Ecto neural progenitor cell (in vitro differentiated cells): ENCODE data around the gene GRPEL2.
"Not testable (repeated sequence)": the region's sequence is repeated elsewhere in the genome, so short reads cannot be mapped to it uniquely, and the experiment has no call there.

Experiments used
- DNase-seq: peaks from one replicate; pipeline ENCODE4 v3.0.0-alpha.2; 2018; ENCODE audit warnings: low spot score

The GRPEL2 gene

GRCh38 chr5:149376711-149377447 is 31.6 kb downstream of the GRPEL2 start:
- no peak for DNase-seq

GRCh38 chr5:149378241-149378820 is 33.0 kb downstream of the GRPEL2 start:
- no peak for DNase-seq

- DNase-seq = no peak
Measured at GRCh38 chr5:149379177-149379761, 34.0 kb downstream of the GRPEL2 start, which contains the start of gene IL17B. Gene IL17B, minus strand, starts transcription at chr5:149379292. Its CDS starts 67 bp downstream, at chr5:149379225.

GRCh38 chr5:149379818-149380374 is 34.6 kb downstream of the GRPEL2 start:
- DNase-seq = no peak

- DNase-seq = no peak
Measured at GRCh38 chr5:149380466-149381121, 35.3 kb downstream of the GRPEL2 start.

GRCh38 chr5:149381261-149381985 is 36.1 kb downstream of the GRPEL2 start:
- no peak for DNase-seq

GRCh38 chr5:149381986-149382338 is 36.7 kb downstream of the GRPEL2 start:
- peak; percentile 93 for DNase-seq

- DNase-seq = no peak
Measured at GRCh38 chr5:149382517-149383220, 37.4 kb downstream of the GRPEL2 start.

- DNase-seq = no peak
Measured at GRCh38 chr5:149383399-149383798, 38.1 kb downstream of the GRPEL2 start.

- DNase-seq = no peak
Measured at GRCh38 chr5:149386166-149386565, 40.9 kb downstream of the GRPEL2 start.

GRCh38 chr5:149387081-149387631 is 41.9 kb downstream of the GRPEL2 start:
- DNase-seq = no peak

- no peak for DNase-seq
Measured at GRCh38 chr5:149387982-149388381, 42.7 kb downstream of the GRPEL2 start.

GRCh38 chr5:149388498-149389190 is 43.3 kb downstream of the GRPEL2 start:
- no peak for DNase-seq

GRCh38 chr5:149389552-149390495 is 44.5 kb downstream of the GRPEL2 start:
- no peak for DNase-seq

- DNase-seq = not testable (repeated sequence)
Measured at GRCh38 chr5:149391076-149391475, 45.8 kb downstream of the GRPEL2 start.

- DNase-seq = no peak
Measured at GRCh38 chr5:149391524-149391923, 46.2 kb downstream of the GRPEL2 start.

GRCh38 chr5:149392718-149393117 is 47.4 kb downstream of the GRPEL2 start:
- no peak for DNase-seq

GRCh38 chr5:149394996-149395395 is 49.7 kb downstream of the GRPEL2 start:
- DNase-seq = not testable (repeated sequence)

- no peak for DNase-seq
Measured at GRCh38 chr5:149397530-149397929, 52.2 kb downstream of the GRPEL2 start.
